ENCODE results near the gene IGF2BP1.

The IGF2BP1 gene

DNA sequence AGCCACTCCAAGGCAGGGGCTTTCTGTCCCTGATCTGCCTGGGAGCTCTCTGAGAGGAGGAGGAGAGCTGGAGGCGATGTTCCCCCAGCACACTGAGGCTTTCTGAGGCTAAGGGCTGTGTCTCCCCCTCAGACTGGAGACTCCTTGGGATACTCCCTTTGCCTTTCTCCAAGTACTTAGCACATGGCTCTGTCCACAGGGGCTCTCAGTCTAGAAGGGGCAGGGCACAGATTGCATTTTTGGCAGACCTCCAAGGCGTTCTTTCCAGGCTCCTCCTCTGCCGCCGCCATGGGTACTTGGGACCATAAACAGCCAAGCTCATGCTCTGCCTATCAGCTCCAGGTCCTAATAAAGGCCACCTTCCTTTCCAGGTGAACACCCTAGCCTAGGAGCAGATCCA lies 27.0 kb upstream of the IGF2BP1 start:
- H3K4me3 ChIP-seq (ENCODE audit: low read length), result no peak overlapping the region
- DNase-seq (ENCODE audit: low read depth), result no peak
- TF ChIP-seq, protein P1, sequence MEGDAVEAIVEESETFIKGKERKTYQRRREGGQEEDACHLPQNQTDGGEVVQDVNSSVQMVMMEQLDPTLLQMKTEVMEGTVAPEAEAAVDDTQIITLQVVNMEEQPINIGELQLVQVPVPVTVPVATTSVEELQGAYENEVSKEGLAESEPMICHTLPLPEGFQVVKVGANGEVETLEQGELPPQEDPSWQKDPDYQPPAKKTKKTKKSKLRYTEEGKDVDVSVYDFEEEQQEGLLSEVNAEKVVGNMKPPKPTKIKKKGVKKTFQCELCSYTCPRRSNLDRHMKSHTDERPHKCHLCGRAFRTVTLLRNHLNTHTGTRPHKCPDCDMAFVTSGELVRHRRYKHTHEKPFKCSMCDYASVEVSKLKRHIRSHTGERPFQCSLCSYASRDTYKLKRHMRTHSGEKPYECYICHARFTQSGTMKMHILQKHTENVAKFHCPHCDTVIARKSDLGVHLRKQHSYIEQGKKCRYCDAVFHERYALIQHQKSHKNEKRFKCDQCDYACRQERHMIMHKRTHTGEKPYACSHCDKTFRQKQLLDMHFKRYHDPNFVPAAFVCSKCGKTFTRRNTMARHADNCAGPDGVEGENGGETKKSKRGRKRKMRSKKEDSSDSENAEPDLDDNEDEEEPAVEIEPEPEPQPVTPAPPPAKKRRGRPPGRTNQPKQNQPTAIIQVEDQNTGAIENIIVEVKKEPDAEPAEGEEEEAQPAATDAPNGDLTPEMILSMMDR (IDR thresholded peaks at IDR 0.05; ENCODE audit: insufficient read depth, low read depth, low read length, missing control alignments), result no peak

DNA sequence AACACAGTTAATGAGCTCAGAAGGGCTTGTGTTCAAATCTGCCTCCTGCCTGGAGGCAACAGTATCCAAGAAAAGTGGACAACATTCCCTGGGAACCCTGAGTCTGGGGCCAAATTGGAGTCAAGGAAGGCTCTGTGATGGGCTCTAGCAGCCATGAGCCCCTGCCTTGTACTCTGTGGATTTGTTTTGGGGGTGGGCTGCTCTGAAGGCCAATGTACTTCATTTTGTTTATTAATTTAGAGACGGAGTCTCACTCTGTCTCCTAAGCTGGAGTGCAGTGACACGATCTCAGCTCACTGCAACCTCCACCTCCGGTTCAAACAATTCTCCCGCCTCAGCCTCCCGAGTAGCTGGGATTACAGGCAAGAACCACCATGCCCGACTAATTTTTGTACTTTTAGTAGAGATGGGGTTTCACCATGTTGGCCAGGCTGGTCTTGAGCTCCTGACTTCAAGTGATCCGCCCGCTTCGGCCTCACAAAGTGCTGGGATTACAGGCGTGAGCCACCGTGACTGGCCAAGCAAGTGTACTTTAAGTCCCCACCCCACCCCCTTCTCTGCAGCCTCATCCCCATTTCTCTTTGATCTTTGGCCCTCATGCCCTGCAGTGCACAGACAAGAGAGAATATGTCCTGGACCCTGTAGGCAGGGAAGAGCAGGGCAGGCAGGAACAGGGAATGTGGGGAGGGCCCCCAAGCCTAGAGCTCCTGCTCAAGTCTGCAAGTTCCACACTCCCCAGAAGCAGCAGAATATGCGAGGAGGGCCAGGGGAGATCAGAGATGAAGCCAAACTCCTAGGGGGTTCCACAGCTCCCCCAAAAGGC lies 26.1 kb upstream of the IGF2BP1 start:
- no peak overlapping the region for H3K4me3 ChIP-seq (ENCODE audit: low read length)
- no peak for DNase-seq (ENCODE audit: low read depth)
- TF ChIP-seq, protein P1 (IDR thresholded peaks at IDR 0.05; ENCODE audit: insufficient read depth, low read depth, low read length, missing control alignments), result no peak

DNA sequence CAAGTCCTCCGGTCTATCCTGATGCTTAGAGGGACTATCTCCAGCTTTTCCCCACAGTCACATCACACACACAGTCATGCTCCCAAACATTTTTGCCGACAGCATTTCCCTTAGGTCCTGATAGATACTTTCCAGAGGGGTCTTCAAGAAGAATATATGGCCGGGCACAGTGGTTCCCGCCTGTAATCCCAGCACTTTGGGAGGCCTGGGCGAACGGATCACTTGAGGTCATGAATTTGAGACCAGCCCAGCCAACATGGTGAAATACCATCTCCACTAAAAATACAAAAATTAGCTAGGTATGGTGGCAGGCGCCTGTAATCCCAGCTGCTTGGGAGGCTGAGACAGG lies 24.5 kb upstream of the IGF2BP1 start:
- no peak overlapping the region for H3K4me3 ChIP-seq (ENCODE audit: low read length)
- TF ChIP-seq, protein P1 (IDR thresholded peaks at IDR 0.05; ENCODE audit: insufficient read depth, low read depth, low read length, missing control alignments), result no peak
- DNase-seq (ENCODE audit: low read depth), result no peak

DNA sequence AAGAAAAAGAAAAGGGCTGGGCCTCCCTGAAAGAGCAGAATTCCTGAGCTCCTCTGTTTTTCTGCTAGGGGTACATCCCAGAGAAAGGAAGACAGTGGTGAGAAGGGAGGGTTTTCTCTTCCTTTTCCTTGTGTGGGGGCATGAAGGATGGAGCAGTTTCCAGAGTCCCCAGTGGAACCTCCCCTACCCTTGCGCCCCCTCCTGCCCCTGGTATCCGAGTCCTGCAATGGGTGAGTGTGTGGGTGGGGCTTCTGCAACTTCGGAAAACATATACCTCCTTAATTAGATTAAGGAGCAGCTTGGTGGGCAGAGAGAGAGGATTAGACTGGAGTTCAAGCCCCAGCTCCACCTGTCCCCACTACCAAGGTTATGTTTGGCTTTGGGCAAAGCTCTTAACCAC lies 23.4 kb upstream of the IGF2BP1 start:
- no peak for DNase-seq (ENCODE audit: low read depth)
- no peak overlapping the region for H3K4me3 ChIP-seq (ENCODE audit: low read length)
- TF ChIP-seq, protein P1 (IDR thresholded peaks at IDR 0.05; ENCODE audit: insufficient read depth, low read depth, low read length, missing control alignments), result no peak

DNA sequence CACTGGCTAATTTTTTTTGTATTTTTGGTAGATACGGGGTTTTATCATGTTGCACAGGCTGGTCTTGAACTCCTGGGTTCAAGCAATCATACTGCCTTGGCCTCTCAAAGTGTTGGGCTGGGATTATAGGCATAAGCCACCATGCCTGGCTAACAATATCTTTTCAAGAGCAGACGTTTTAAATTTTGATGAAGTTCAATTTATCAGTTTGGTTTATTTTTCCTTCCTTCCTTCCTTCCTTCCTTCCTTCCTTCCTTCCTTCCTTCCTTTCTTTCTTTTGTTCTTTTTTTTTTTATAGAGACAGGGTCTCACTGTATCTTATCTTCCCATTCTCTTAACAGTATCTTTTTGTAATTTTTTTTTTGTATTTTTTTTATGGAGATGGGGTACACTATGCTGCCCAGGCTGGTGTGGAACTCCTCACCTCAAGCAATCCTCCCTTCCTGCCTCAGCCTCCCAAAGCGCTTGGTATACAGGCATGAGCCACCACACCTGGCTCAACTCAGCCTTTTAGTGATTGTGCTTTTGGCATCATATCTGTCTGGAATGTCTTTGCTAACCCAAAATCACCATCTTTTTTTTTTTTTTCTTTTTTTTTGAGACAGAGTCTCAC lies 15.2 kb upstream of the IGF2BP1 start:
- no peak for DNase-seq (ENCODE audit: low read depth)
- H3K4me3 ChIP-seq (ENCODE audit: low read length), result no peak overlapping the region
- TF ChIP-seq, protein P1 (IDR thresholded peaks at IDR 0.05; ENCODE audit: insufficient read depth, low read depth, low read length, missing control alignments), result no peak

DNA sequence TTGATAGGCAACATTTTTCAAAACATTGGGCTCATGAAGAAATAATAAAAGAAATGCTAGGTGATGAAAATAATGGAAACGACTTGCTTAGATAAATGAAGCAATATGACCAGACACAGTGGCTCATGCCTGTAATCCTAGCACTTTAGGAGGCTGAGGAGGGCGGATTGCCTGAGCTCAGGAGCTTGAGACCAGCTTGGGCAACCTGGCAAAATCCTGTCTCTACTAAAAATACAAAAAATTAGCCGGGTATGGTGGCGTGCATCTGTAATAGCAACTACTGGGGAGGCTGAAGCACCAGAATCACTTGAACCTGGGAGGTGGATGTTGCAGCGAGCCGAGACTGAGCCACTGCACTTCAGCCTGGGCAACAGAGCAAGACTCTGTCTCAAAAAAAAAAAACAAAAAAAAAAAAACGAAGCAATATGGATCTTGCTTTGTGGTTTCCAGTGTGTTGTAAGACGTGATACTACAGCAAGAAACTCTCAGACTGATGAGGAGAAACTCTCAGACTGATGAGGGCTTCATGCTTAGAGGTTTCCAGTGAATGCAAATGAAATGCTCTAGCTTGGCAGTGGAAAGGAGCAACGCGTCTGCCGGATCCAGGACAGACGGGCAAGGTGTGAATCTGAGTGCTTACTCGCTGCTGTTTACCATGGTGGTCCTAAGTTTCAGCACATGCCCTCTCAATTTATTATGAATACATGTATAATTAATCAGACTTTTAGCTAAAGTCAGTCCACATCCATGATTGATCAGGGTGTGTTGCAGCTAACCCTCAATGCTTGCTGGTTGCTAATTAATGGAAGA lies 11.5 kb upstream of the IGF2BP1 start:
- no peak for DNase-seq (ENCODE audit: low read depth)
- H3K4me3 ChIP-seq (ENCODE audit: low read length), result no peak overlapping the region
- TF ChIP-seq, protein P1 (IDR thresholded peaks at IDR 0.05; ENCODE audit: insufficient read depth, low read depth, low read length, missing control alignments), result no peak
